MM.1S (cell line): Measurements from ENCODE around the gene ADAMTS17.

Experiments used
- DNase-seq: peaks from one replicate; pipeline ENCODE4 v3.0.0-alpha.2; 2015
- H2AFZ ChIP-seq: fragments of 300-600 bp; sonication (generic); 2 replicates; pipeline ENCODE4 v1.6.0; 2016; ENCODE audit warnings: antibody characterized with exemption, low read length
- H3F3A ChIP-seq: fragments of 300-600 bp; sonication (generic); 2 replicates; pipeline ENCODE4 v1.6.1; 2016; ENCODE audit warnings: mild to moderate bottlenecking, antibody characterized with exemption, low read length, moderate library complexity, mixed read lengths; ENCODE audit not compliant: insufficient read depth
- H3K27ac ChIP-seq: fragments of 300-600 bp; sonication (generic); 2 replicates; pipeline ENCODE4 v1.5.1; 2016; ENCODE audit warnings: mild to moderate bottlenecking, low read length
- H3K27me3 ChIP-seq: fragments of 300-600 bp; sonication (generic); replicated peaks from 2 replicates; pipeline ENCODE4 v1.6.0; 2016; ENCODE audit warnings: low read length; ENCODE audit not compliant: insufficient read depth
- H3K36me3 ChIP-seq: fragments of 300-600 bp; sonication (generic); replicated peaks from 2 replicates; pipeline ENCODE4 v1.6.1; 2016; ENCODE audit warnings: mild to moderate bottlenecking, low read length, mixed read lengths; ENCODE audit not compliant: insufficient read depth
- H3K4me1 ChIP-seq: fragments of 300-600 bp; sonication (generic); 2 replicates; pipeline ENCODE4 v1.6.1; 2016; ENCODE audit warnings: low read length, mixed read lengths
- H3K4me2 ChIP-seq: fragments of 300-600 bp; sonication (generic); 2 replicates; pipeline ENCODE4 v1.6.0; 2016; ENCODE audit warnings: low read depth, low read length
- H3K4me3 ChIP-seq: fragments of 300-600 bp; sonication (generic); 2 replicates; pipeline ENCODE4 v1.5.1; 2016; ENCODE audit warnings: low read length, mixed read lengths
- H3K79me2 ChIP-seq: fragments of 300-600 bp; sonication (generic); 2 replicates; pipeline ENCODE4 v1.6.1; 2016; ENCODE audit warnings: mixed run types, low read length, mixed read lengths
- H3K9ac ChIP-seq: fragments of 300-600 bp; sonication (generic); 2 replicates; pipeline ENCODE4 v1.6.1; 2016; ENCODE audit warnings: low read length, mixed read lengths
- H3K9me2 ChIP-seq: fragments of 300-600 bp; sonication (generic); replicated peaks from 2 replicates; pipeline ENCODE4 v1.6.1; 2016; ENCODE audit warnings: mild to moderate bottlenecking, low read length, mixed read lengths; ENCODE audit not compliant: insufficient read depth
- H3K9me3 ChIP-seq: fragments of 300-600 bp; sonication (generic); replicated peaks from 2 replicates; pipeline ENCODE4 v1.6.1; 2016; ENCODE audit warnings: mild to moderate bottlenecking, low read length, mixed read lengths; ENCODE audit not compliant: insufficient read depth
- H4K20me1 ChIP-seq: fragments of 300-600 bp; sonication (generic); 2 replicates; pipeline ENCODE4 v1.6.1; 2016; ENCODE audit warnings: mild to moderate bottlenecking, low read length, moderate library complexity, mixed read lengths; ENCODE audit not compliant: insufficient read depth
- EZH2 ChIP-seq: fragments of 300-600 bp; sonication (generic); optimal IDR thresholded peaks from 2 replicates; pipeline ENCODE3; 2017; ENCODE audit warnings: low read depth, mild to moderate bottlenecking, antibody characterized with exemption, low read length, mixed read lengths
- EZH2phosphoT487 ChIP-seq: fragments of 300-600 bp; sonication (generic); IDR thresholded peaks from 2 replicates; pipeline ENCODE4 v1.6.1; 2018; ENCODE audit warnings: antibody characterized with exemption, low read length
- TF ChIP-seq, protein P1 (sequence below): fragments of 300-600 bp; sonication (generic); IDR thresholded peaks from 2 replicates; pipeline ENCODE4 v1.5.1; 2016; ENCODE audit warnings: antibody characterized with exemption, low read length, mixed read lengths

ADAMTS17 gene

DNA sequence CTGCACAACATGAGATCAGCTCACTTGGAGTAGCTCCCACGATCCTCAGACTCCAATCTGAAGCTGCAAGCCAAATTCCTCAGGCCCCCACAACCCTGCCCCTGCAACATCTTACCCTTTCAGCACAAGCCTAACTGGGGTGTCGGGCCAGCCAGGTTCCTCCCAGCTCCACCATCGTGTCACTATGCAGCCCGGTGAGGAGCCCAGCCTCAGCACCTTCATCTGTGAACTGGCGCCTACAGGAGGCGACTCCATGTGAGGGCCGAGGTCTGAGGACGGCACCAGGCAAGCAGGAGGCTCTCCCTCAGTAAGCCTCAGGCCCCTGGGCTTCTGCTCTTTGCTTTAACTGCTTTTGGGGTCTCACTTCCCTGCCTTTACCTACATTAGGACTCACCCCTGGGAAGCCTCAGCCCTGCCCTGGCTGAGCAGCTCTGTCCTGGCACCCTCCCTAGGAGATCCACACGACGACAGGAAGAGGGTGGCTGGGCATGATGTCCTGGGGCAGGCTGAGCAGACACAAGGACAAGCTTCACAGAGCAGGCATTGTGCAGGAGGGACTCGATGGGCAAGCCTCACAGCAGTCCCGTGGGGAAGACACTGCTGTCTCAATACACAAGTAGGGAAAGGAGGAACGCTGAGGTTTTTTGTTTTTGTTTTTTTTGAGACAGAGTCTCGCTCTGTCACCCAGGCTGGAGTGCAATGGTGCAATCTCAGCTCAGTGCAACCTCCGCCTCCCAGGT lies 104.6 kb downstream of the ADAMTS17 start:
- Histone ChIP-seq H2AFZ (no peak overlapping the region), H3K9ac (no peak overlapping the region), H3K4me1 (no peaks in the 10 kb centered on the region), H3K27me3 (no peaks in the 10 kb centered on the region), H3F3A (no peaks in the 10 kb centered on the region), H4K20me1 (no peaks in the 10 kb centered on the region), H3K9me2 (no peaks in the 10 kb centered on the region), H3K79me2 (no peaks in the 10 kb centered on the region), H3K4me3 (no peak overlapping the region), H3K9me3 (no peaks in the 10 kb centered on the region), H3K4me2 (no peak overlapping the region), H3K27ac (no peak overlapping the region), H3K36me3 (no peaks in the 10 kb centered on the region)
- DNase-seq: no peak
- TF ChIP-seq, protein P1, sequence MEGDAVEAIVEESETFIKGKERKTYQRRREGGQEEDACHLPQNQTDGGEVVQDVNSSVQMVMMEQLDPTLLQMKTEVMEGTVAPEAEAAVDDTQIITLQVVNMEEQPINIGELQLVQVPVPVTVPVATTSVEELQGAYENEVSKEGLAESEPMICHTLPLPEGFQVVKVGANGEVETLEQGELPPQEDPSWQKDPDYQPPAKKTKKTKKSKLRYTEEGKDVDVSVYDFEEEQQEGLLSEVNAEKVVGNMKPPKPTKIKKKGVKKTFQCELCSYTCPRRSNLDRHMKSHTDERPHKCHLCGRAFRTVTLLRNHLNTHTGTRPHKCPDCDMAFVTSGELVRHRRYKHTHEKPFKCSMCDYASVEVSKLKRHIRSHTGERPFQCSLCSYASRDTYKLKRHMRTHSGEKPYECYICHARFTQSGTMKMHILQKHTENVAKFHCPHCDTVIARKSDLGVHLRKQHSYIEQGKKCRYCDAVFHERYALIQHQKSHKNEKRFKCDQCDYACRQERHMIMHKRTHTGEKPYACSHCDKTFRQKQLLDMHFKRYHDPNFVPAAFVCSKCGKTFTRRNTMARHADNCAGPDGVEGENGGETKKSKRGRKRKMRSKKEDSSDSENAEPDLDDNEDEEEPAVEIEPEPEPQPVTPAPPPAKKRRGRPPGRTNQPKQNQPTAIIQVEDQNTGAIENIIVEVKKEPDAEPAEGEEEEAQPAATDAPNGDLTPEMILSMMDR: no peak
- TF ChIP-seq EZH2 (no peak), EZH2phosphoT487 (no peak)

DNA sequence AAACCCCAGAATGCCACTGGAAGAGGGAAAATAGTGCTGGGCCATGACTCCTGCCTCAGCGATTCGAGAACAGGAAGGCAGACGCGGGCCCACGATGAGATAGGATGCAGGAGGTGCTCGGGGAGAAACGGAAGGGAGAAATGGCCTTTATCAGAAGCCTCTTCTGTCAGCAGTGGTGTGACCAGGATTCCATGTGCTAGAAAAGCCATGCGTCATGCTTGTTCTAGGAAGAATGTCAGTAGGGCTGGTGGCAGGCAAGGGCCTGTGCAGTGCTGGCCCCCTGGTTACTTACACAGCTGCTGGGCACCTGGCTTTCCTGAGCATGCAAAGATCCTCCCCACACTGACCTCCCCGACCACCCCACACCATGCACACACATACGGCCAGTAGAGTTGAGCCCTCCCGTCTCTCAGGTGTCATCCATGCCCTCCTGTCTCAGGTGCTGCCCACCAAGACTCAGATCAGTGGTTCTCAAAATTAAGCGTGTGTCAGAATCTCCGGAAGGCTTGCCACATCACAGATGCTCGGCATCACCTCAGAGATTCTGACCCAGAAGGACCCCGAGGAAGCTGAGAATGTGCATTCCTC lies 106.7 kb downstream of the ADAMTS17 start:
- Histone ChIP-seq H3K79me2 (no peaks in the 10 kb centered on the region), H3K4me3 (no peak overlapping the region), H2AFZ (no peak overlapping the region), H3K4me2 (no peak overlapping the region), H3K9ac (no peak overlapping the region), H3K4me1 (no peaks in the 10 kb centered on the region), H3K9me2 (no peaks in the 10 kb centered on the region), H3K27me3 (no peaks in the 10 kb centered on the region), H3K9me3 (no peaks in the 10 kb centered on the region), H3F3A (no peaks in the 10 kb centered on the region), H4K20me1 (no peaks in the 10 kb centered on the region), H3K27ac (no peak overlapping the region), H3K36me3 (no peaks in the 10 kb centered on the region)
- no peak for DNase-seq
- no peak for TF ChIP-seq EZH2phosphoT487
- TF ChIP-seq, protein P1: no peak
- TF ChIP-seq EZH2: no peak

DNA sequence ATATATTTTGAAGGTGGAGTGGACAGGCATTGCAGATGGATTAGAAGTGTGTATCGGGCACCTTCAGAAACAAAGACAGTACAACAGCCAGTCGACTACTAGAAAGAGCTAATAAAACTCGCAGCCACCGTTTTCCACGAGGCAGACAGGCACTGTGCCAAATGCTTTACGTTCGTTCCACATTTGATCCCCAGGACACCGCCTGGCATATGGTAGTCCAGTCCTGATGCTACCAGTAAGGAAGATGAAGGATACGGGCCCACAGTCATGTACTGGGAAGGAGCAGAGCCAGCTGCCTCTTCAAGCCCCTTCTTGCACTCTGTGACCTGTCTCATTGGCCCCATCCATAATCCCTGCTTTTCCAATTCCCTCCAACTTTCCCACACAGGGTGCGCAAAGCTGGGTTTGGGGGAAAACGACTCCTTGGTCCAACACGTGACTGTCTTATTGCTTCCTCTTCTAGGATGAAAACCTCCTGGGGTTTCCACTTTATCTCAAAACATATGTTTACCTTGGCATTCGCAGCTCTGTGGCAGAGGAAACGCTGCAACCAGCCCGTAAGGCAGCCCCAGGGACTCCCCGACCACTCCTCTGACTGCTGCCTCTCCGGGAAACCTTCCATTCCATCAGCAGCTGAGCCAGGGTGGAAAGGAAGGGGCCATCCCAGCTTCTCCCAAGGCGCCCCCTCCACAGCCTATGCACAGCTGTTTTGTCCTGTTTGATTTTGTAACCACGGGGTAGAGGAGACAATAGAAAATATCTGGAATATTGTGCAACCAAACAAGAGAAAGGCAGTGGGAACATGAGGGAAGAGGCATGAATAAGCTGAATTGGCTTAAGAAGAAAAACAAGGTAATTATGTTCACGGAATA lies 107.4 kb downstream of the ADAMTS17 start:
- H3K9me3 ChIP-seq: no peaks in the 10 kb centered on the region
- H3K27me3 ChIP-seq: no peaks in the 10 kb centered on the region
- no peaks in the 10 kb centered on the region for H3F3A ChIP-seq
- H3K79me2 ChIP-seq: no peaks in the 10 kb centered on the region
- H3K9ac ChIP-seq: no peak overlapping the region
- TF ChIP-seq EZH2phosphoT487: no peak
- no peak for TF ChIP-seq EZH2
- no peaks in the 10 kb centered on the region for H3K9me2 ChIP-seq
- no peak overlapping the region for H3K27ac ChIP-seq
- no peak overlapping the region for H2AFZ ChIP-seq
- H4K20me1 ChIP-seq: no peaks in the 10 kb centered on the region
- no peak overlapping the region for H3K4me3 ChIP-seq
- no peaks in the 10 kb centered on the region for H3K4me1 ChIP-seq
- H3K36me3 ChIP-seq: no peaks in the 10 kb centered on the region
- no peak for DNase-seq
- no peak overlapping the region for H3K4me2 ChIP-seq
